Suprapubic skin (tissue), 4 donors: ENCODE measurements around the gene C8B.

ENCODE experiments used
- EP300 ChIP-seq: sonication (generic); formaldehyde crosslinking; IDR thresholded peaks from one replicate; pipeline ENCODE4 v1.6.1; 2017; ENCODE audit warnings: antibody characterized with exemption
- POLR2A ChIP-seq, 2 donors: fragments of 450-650 bp; IDR thresholded peaks; one replicate each; pipeline ENCODE4 v1.6.1; 2017; ENCODE audit warnings: antibody characterized with exemption in 2 of 2, mild to moderate bottlenecking in 2 of 2, moderate library complexity in 2 of 2
- POLR2AphosphoS5 ChIP-seq, 3 donors: sonication (generic); formaldehyde crosslinking; IDR thresholded peaks; one replicate each; pipeline ENCODE4 v1.6.1; 2017; ENCODE audit warnings: antibody characterized with exemption in 3 of 3
- TF ChIP-seq, protein P1 (sequence below), 2 donors: fragments of 200-600 bp in 1 of 2; fragments of 450-650 bp in 1 of 2; sonication (generic) in 1 of 2; IDR thresholded peaks; one replicate each; pipeline ENCODE4 v1.5.1; 2016 to 2019; ENCODE audit warnings: antibody characterized with exemption in 2 of 2, mild to moderate bottlenecking in 1 of 2, moderate library complexity in 1 of 2

DNA sequence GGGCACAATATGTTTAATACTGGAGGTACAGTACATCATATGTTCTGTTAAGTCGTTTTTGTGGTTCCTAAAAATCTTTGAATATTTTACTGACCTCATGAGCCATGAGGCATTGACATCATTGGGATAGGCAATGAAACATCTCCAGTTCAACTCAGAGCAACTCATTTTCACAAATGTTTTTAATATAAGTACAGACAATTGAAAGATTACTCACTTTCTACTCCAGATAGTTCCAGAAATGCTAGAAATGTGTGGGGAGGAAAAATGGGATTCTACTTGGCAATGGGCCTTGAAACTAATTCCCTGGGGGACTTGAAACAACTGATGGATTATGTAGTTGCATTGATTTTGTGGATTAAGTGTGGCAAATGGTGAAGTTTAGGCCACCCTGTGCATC is 7.2 kb upstream of the C8B start:
- TF ChIP-seq, protein P1, sequence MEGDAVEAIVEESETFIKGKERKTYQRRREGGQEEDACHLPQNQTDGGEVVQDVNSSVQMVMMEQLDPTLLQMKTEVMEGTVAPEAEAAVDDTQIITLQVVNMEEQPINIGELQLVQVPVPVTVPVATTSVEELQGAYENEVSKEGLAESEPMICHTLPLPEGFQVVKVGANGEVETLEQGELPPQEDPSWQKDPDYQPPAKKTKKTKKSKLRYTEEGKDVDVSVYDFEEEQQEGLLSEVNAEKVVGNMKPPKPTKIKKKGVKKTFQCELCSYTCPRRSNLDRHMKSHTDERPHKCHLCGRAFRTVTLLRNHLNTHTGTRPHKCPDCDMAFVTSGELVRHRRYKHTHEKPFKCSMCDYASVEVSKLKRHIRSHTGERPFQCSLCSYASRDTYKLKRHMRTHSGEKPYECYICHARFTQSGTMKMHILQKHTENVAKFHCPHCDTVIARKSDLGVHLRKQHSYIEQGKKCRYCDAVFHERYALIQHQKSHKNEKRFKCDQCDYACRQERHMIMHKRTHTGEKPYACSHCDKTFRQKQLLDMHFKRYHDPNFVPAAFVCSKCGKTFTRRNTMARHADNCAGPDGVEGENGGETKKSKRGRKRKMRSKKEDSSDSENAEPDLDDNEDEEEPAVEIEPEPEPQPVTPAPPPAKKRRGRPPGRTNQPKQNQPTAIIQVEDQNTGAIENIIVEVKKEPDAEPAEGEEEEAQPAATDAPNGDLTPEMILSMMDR (IDR thresholded peaks at IDR 0.05), result no peak
- TF ChIP-seq POLR2A (IDR thresholded peaks at IDR 0.05) (no peak), POLR2AphosphoS5 (IDR thresholded peaks at IDR 0.05) (no peak), EP300 (no peak)
